ENCODE results near the gene PRDM15. TPM values are rescaled to one million over a fixed set of nuclear protein-coding genes. Genes with fewer than 3 reads are reported as not detected.

Gene PRDM15
- total and polyA plus RNA-seq, 7 donors = 1.2 to 6.9 (median 4.6) TPM

GRCh38 chr21:41809891-41810596, 69.1 kb downstream of the PRDM15 start:
- no peak for TF ChIP-seq POLR2A (IDR thresholded peaks at IDR 0.05)
- TF ChIP-seq CTCF (IDR thresholded peaks at IDR 0.05) = no peak
- no peak for TF ChIP-seq POLR2AphosphoS5 (IDR thresholded peaks at IDR 0.05)
- TF ChIP-seq EP300 (IDR thresholded peaks at IDR 0.05) = no peak
- Histone ChIP-seq H3K4me1 (no peaks in the 10 kb centered on the region), H3K27ac (no peak overlapping the region), H3K4me3 (no peak overlapping the region), H3K9me3 (no peaks in the 10 kb centered on the region), H3K36me3 (peaks cover 0 to 46% (median 10%) of the 10 kb centered on the region in 4 donors), H3K27me3 (no peaks in the 10 kb centered on the region)
- intact Hi-C loops (cut with DNase I) = no loop called here
- WGBS, 2 donors = 96% methylated on average over 34 of the region's 34 CpGs
- DNase-seq = no peak

- WGBS, 2 donors = 98% methylated on average over 22 of the region's 22 CpGs
- intact Hi-C loops (cut with DNase I) = no loop called here
Observed at GRCh38 chr21:41808846-41809245, 70.3 kb downstream of the PRDM15 start.

GRCh38 chr21:41808094-41808493, 71.0 kb downstream of the PRDM15 start:
- Histone ChIP-seq H3K4me1 (peaks cover 0 to 6% (median 5%) of the 10 kb centered on the region in 4 donors), H3K36me3 (peaks cover 0 to 36% (median 6%) of the 10 kb centered on the region in 4 donors), H3K4me3 (no peak overlapping the region), H3K9me3 (no peaks in the 10 kb centered on the region), H3K27ac (no peak overlapping the region), H3K27me3 (no peaks in the 10 kb centered on the region)
- TF ChIP-seq POLR2AphosphoS5 (IDR thresholded peaks at IDR 0.05) = no peak
- no peak for TF ChIP-seq POLR2A (IDR thresholded peaks at IDR 0.05)
- no peak for TF ChIP-seq CTCF (IDR thresholded peaks at IDR 0.05)
- no peak for TF ChIP-seq EP300 (IDR thresholded peaks at IDR 0.05)
- DNase-seq = no peak
- intact Hi-C loops (cut with DNase I) = no loop called here
- WGBS, 2 donors = 97 to 98% methylated on average over 18 of the region's 18 CpGs

More at GRCh38 chr21:41808846-41809245, 70.3 kb downstream of the PRDM15 start:
- Histone ChIP-seq H3K4me3 (no peak overlapping the region), H3K27me3 (no peaks in the 10 kb centered on the region), H3K4me1 (no peaks in the 10 kb centered on the region), H3K9me3 (no peaks in the 10 kb centered on the region), H3K36me3 (peaks cover 0 to 40% (median 10%) of the 10 kb centered on the region in 4 donors), H3K27ac (no peak overlapping the region)
- no peak for DNase-seq
- TF ChIP-seq CTCF (IDR thresholded peaks at IDR 0.05) = no peak
- no peak for TF ChIP-seq POLR2A (IDR thresholded peaks at IDR 0.05)
- TF ChIP-seq POLR2AphosphoS5 (IDR thresholded peaks at IDR 0.05) = no peak
- no peak for TF ChIP-seq EP300 (IDR thresholded peaks at IDR 0.05)

GRCh38 chr21:41806773-41807172, 72.4 kb downstream of the PRDM15 start:
- TF ChIP-seq POLR2A (IDR thresholded peaks at IDR 0.05) (no peak), CTCF (IDR thresholded peaks at IDR 0.05) (no peak), POLR2AphosphoS5 (IDR thresholded peaks at IDR 0.05) (no peak), EP300 (IDR thresholded peaks at IDR 0.05) (no peak)
- H3K36me3 ChIP-seq = peaks cover 0 to 29% (median 4%) of the 10 kb centered on the region in 4 donors
- no peak for DNase-seq
- H3K9me3 ChIP-seq = no peaks in the 10 kb centered on the region
- H3K4me1 ChIP-seq = peaks cover 0 to 17% (median 9%) of the 10 kb centered on the region in 4 donors
- H3K27me3 ChIP-seq = no peaks in the 10 kb centered on the region
- H3K27ac ChIP-seq = no peak overlapping the region
- H3K4me3 ChIP-seq = no peak overlapping the region
- intact Hi-C loops (cut with DNase I) = no loop called here
- 98% methylated on average over 4 of the region's 4 CpGs for WGBS, 2 donors
